ENCODE results near the gene PCNX2.

The PCNX2 gene

GRCh38 chr1:233281711-233282581, 13.6 kb downstream of the PCNX2 start:
- no peak for TF ChIP-seq CTCF (IDR thresholded peaks at IDR 0.05)
- no peaks in the 10 kb centered on the region for H3K9me3 ChIP-seq
- DNase-seq = no peak
- H3K4me1 ChIP-seq = no peaks in the 10 kb centered on the region
- intact Hi-C loops (cut with DNase I; ENCODE audit: low total_unique reads) = no loop called here
- no peak overlapping the region for H3K4me3 ChIP-seq
- no peaks in the 10 kb centered on the region for H3K36me3 ChIP-seq
- no peak overlapping the region for H3K27ac ChIP-seq
- H3K27me3 ChIP-seq = no peaks in the 10 kb centered on the region

GRCh38 chr1:233279971-233280370, 15.6 kb downstream of the PCNX2 start:
- H3K4me1 ChIP-seq = no peaks in the 10 kb centered on the region
- intact Hi-C loops (cut with DNase I; ENCODE audit: low total_unique reads) = no loop called here
- H3K4me3 ChIP-seq = no peak overlapping the region
- H3K36me3 ChIP-seq = no peaks in the 10 kb centered on the region
- TF ChIP-seq CTCF (IDR thresholded peaks at IDR 0.05) = no peak
- no peak overlapping the region for H3K27ac ChIP-seq
- no peak for DNase-seq
- no peaks in the 10 kb centered on the region for H3K9me3 ChIP-seq
- H3K27me3 ChIP-seq = no peaks in the 10 kb centered on the region

- DNase-seq = no peak
- no peaks in the 10 kb centered on the region for H3K4me1 ChIP-seq
- no peak for TF ChIP-seq CTCF (IDR thresholded peaks at IDR 0.05)
- no peaks in the 10 kb centered on the region for H3K27me3 ChIP-seq
- H3K9me3 ChIP-seq = no peaks in the 10 kb centered on the region
- no peaks in the 10 kb centered on the region for H3K36me3 ChIP-seq
- intact Hi-C loops (cut with DNase I; ENCODE audit: low total_unique reads) = no loop called here
- H3K4me3 ChIP-seq = no peak overlapping the region
- H3K27ac ChIP-seq = no peak overlapping the region
Measured at GRCh38 chr1:233278631-233279030, 16.9 kb downstream of the PCNX2 start.

- H3K27ac ChIP-seq = no peak overlapping the region
- no peak overlapping the region for H3K4me3 ChIP-seq
- no peak for TF ChIP-seq CTCF (IDR thresholded peaks at IDR 0.05)
- intact Hi-C loops (cut with DNase I; ENCODE audit: low total_unique reads) = no loop called here
- DNase-seq = no peak
- no peaks in the 10 kb centered on the region for H3K9me3 ChIP-seq
- no peaks in the 10 kb centered on the region for H3K4me1 ChIP-seq
- H3K27me3 ChIP-seq = no peaks in the 10 kb centered on the region
- H3K36me3 ChIP-seq = no peaks in the 10 kb centered on the region
Measured at GRCh38 chr1:233277637-233278606, 17.6 kb downstream of the PCNX2 start.

- no peaks in the 10 kb centered on the region for H3K4me1 ChIP-seq
- TF ChIP-seq CTCF (IDR thresholded peaks at IDR 0.05) = no peak
- no peak overlapping the region for H3K4me3 ChIP-seq
- H3K27ac ChIP-seq = no peak overlapping the region
- DNase-seq = no peak
- H3K27me3 ChIP-seq = no peaks in the 10 kb centered on the region
- intact Hi-C loops (cut with DNase I; ENCODE audit: low total_unique reads) = no loop called here
- H3K36me3 ChIP-seq = no peaks in the 10 kb centered on the region
- H3K9me3 ChIP-seq = no peaks in the 10 kb centered on the region
Measured at GRCh38 chr1:233269656-233270055, 25.9 kb downstream of the PCNX2 start.

Measured in tibial artery (tissue), 4 donors.